GM15510 (cell line): Measurements from ENCODE around the gene TMEM200B.

Source experiments
- POLR2A ChIP-seq: IDR thresholded peaks from 3 replicates; pipeline ENCODE4 v1.6.1; 2011; ENCODE audit warnings: borderline replicate concordance; ENCODE audit not compliant: insufficient read length; ENCODE audit errors: extremely low read depth

TMEM200B gene

DNA sequence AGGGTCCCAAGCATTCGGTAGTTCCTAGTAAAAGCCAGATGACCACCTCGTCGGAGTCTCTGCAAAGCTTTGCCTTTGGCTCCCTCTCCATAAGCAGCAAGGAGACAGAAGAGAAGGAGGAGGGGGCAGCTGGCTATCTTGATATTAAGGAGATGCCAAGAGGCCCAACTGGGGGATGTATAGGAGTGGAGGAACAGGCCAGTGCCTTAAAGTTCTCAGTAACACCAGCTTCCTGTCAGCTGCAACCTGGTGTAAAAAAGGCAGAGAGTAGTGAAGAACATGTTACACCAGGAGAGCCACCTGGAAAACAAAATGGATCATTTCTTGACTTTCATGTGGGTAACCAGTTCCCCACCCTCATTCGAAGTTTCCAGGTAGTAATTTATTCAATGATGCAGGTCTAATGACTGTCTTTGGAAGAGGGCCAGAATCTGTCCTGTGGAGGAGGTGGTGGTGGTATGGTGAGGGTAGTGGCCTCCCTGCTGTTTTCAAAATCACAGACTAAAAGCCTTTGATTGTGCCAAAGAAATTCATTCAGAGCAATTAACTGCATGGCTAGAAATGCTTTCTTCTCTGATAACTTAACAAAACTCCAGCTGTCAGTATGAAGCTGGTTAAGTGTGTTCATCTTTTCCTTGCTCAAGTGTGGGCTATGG lies 27.3 kb downstream of the TMEM200B start:
- TF ChIP-seq POLR2A = no peak

GRCh38 chr1:29094954-29095353 lies 28.7 kb downstream of the TMEM200B start:
- no peak for TF ChIP-seq POLR2A

DNA sequence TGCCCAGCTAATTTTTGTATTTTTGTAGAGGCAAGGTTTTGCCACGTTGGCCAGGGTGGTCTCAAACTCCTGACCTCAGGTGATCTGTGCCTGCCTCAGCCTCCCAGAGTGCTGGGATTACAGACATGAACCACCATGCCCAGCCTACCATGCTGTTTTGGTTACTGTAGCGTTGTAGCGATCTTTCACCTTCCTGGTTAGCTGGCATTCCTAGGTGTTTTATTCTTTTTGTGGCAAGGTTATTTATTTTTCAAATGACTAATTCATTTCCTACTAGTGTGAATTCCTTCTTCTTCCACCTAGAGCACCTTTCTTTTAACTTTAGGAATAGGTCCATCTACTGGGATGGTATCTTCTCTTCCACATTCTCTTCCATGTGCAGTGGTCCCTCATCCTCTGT lies 29.3 kb downstream of the TMEM200B start:
- TF ChIP-seq POLR2A = no peak

- TF ChIP-seq POLR2A = no peak
Observed at GRCh38 chr1:29090937-29091618, 32.6 kb downstream of the TMEM200B start.

GRCh38 chr1:29084196-29084521 lies 39.5 kb downstream of the TMEM200B start:
- no peak for TF ChIP-seq POLR2A

DNA sequence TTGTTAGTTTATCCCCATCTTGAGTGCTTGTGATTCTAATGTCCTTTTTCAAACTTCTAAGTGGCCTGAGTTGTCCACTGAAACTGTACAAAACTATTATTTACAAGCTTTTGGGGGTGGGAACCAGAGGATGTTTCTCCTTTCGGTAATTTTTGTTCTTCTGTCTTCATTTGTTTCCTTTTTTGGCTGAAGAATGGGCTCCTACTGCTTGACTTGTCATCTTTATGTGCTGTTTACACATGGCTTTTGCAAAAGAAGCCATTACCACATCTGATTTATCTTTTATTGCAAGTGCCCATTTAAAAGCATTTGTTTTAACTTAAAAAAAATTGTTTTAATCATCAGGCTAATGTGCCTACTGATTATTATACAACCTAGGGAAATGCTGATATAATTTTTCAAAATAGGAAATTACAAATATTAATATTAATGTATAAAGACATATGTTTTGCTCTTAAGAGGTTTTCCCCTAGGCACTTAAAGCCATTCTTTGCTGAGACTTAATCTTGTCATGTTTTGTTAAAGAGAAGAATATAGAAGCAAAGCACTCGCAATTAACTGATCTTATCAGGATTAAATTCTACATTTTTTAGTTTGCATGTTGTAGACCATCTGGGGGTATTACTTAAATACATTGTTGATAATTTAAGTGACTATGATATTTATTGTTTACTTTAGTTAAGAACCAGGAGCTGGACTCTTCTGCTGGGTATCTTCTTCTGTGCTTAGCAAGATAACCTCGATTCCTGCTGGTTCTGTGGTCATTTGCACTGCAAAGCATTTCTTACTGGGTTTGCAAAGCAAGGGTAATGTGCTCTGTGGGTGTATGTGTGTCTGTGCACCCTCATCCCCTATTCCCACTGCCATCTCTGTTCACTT lies 40.1 kb downstream of the TMEM200B start:
- no peak for TF ChIP-seq POLR2A

GRCh38 chr1:29082519-29082918 lies 41.2 kb downstream of the TMEM200B start:
- TF ChIP-seq POLR2A = no peak

- no peak for TF ChIP-seq POLR2A
Observed at GRCh38 chr1:29081201-29081600, 42.5 kb downstream of the TMEM200B start.

DNA sequence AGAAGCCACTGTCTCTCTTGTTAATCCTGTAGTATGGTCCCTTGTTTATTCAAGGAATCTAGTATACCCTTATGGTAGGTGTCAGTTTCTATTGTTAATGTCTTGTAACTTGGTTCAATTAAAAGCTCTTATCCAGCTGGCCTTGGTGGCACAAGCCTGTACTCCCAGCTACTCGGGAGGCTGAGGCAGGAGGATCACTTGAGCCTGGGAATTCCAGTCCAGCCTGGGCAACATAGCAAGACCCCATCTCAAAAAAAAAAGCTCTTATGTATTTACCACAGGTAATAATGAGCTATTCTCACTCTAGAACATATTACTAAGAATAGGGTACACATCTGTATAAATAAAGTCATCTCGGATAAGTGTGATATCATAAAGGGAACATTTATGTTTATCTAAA lies 46.5 kb downstream of the TMEM200B start:
- no peak for TF ChIP-seq POLR2A
